Peyer's patch (tissue), 4 donors: Measurements from ENCODE around the gene PRPF39. TPM values are rescaled to one million over a fixed set of nuclear protein-coding genes. Genes with fewer than 3 reads are reported as not detected.

Experiments
- DNase-seq, 3 donors: peaks; one replicate each; pipeline ENCODE4 v3.0.0-alpha.2; 2017 to 2019
- H3K27ac ChIP-seq, 4 donors: fragments of 200-600 bp; sonication (generic); one replicate each; pipeline ENCODE4 v1.5.1; 2016 to 2019
- H3K27me3 ChIP-seq, 2 donors: fragments of 200-600 bp; sonication (generic); one replicate each; pipeline ENCODE4 v1.5.1; 2019
- H3K36me3 ChIP-seq, 3 donors: fragments of 200-600 bp; sonication (generic); one replicate each; pipeline ENCODE4 v1.5.1; 2016 to 2019
- H3K4me1 ChIP-seq, 4 donors: fragments of 200-600 bp; sonication (generic); one replicate each; pipeline ENCODE4 v1.5.1; 2016 to 2019
- H3K4me3 ChIP-seq, 4 donors: fragments of 200-600 bp; sonication (generic); 1 replicate in 3 of 4; 2 replicates in 1 of 4; pipeline ENCODE4 v1.5.1; 2016 to 2019; ENCODE audit warnings: mild to moderate bottlenecking in 1 of 4
- H3K9me3 ChIP-seq, 4 donors: fragments of 200-600 bp; sonication (generic); one replicate each; pipeline ENCODE4 v1.5.1; 2016 to 2019; ENCODE audit warnings: mild to moderate bottlenecking in 1 of 4
- CTCF ChIP-seq, 6 experiments: fragments of 450-650 bp in 4 of 6; fragments of 200-600 bp in 2 of 6; sonication (generic) in 1 of 6; IDR thresholded peaks; one replicate each; pipeline ENCODE4 v1.5.1; 2017 to 2019; ENCODE audit warnings: antibody characterized with exemption in 6 of 6, mild to moderate bottlenecking in 3 of 6, moderate library complexity in 1 of 6
- POLR2A ChIP-seq, 2 donors: fragments of 450-650 bp; IDR thresholded peaks; one replicate each; pipeline ENCODE4 v1.5.1; 2017; ENCODE audit warnings: antibody characterized with exemption in 2 of 2, mild to moderate bottlenecking in 2 of 2, moderate library complexity in 2 of 2
- total RNA-seq, 4 donors: library from RNA; depleted of rRNA; stranded (reverse); fragments of >200 nt; gene quantifications; one replicate each; pipeline ENCODE4 v1.1.0, GENCODE V29; 2016

Gene PRPF39
- total RNA-seq, 4 donors from 2014 or later, result 46.6 to 87.5 (median 64.1) TPM

- no peaks in the 10 kb centered on the region for H3K4me1 ChIP-seq
- no peak for DNase-seq
- no peak overlapping the region for H3K27ac ChIP-seq
- no peak overlapping the region for H3K4me3 ChIP-seq
- no peaks in the 10 kb centered on the region for H3K9me3 ChIP-seq
- TF ChIP-seq POLR2A (IDR thresholded peaks at IDR 0.05), result no peak
- no peak for TF ChIP-seq CTCF (IDR thresholded peaks at IDR 0.05)
- peaks cover 0 to 23% (median 0%) of the 10 kb centered on the region in 3 donors for H3K36me3 ChIP-seq
- no peaks in the 10 kb centered on the region for H3K27me3 ChIP-seq
These were observed 42.3 kb upstream of the PRPF39 start for GRCh38 chr14:45041641-45042040.

GRCh38 chr14:45044638-45045037 is 39.3 kb upstream of the PRPF39 start:
- Histone ChIP-seq H3K4me1 (no peaks in the 10 kb centered on the region), H3K9me3 (no peaks in the 10 kb centered on the region), H3K4me3 (no peak overlapping the region), H3K27me3 (no peaks in the 10 kb centered on the region), H3K36me3 (peaks cover 0 to 13% (median 0%) of the 10 kb centered on the region in 3 donors), H3K27ac (no peak overlapping the region)
- TF ChIP-seq POLR2A (IDR thresholded peaks at IDR 0.05) (no peak), CTCF (IDR thresholded peaks at IDR 0.05) (no peak)
- no peak for DNase-seq

GRCh38 chr14:45048385-45048784 is 35.5 kb upstream of the PRPF39 start:
- TF ChIP-seq CTCF (IDR thresholded peaks at IDR 0.05) (no peak), POLR2A (IDR thresholded peaks at IDR 0.05) (no peak)
- no peak overlapping the region for H3K4me3 ChIP-seq
- no peaks in the 10 kb centered on the region for H3K27me3 ChIP-seq
- DNase-seq, result no peak
- H3K4me1 ChIP-seq, result no peaks in the 10 kb centered on the region
- no peak overlapping the region for H3K27ac ChIP-seq
- H3K36me3 ChIP-seq, result peaks cover 0 to 19% (median 0%) of the 10 kb centered on the region in 3 donors
- H3K9me3 ChIP-seq, result no peaks in the 10 kb centered on the region

- Histone ChIP-seq H3K27me3 (no peaks in the 10 kb centered on the region), H3K9me3 (no peaks in the 10 kb centered on the region), H3K4me1 (no peaks in the 10 kb centered on the region), H3K4me3 (no peak overlapping the region), H3K36me3 (peaks cover 0 to 37% (median 0%) of the 10 kb centered on the region in 3 donors), H3K27ac (no peak overlapping the region)
- TF ChIP-seq CTCF (IDR thresholded peaks at IDR 0.05) (no peak), POLR2A (IDR thresholded peaks at IDR 0.05) (no peak)
- DNase-seq, result no peak
These were observed 32.7 kb upstream of the PRPF39 start for GRCh38 chr14:45051180-45051579.

GRCh38 chr14:45051896-45052295 is 32.0 kb upstream of the PRPF39 start:
- no peak overlapping the region for H3K27ac ChIP-seq
- H3K27me3 ChIP-seq, result no peaks in the 10 kb centered on the region

More at GRCh38 chr14:45051896-45052295, 32.0 kb upstream of the PRPF39 start:
- H3K4me3 ChIP-seq, result no peak overlapping the region
- H3K4me1 ChIP-seq, result no peaks in the 10 kb centered on the region
- H3K36me3 ChIP-seq, result peaks cover 0 to 34% (median 0%) of the 10 kb centered on the region in 3 donors
- TF ChIP-seq POLR2A (IDR thresholded peaks at IDR 0.05) (no peak), CTCF (IDR thresholded peaks at IDR 0.05) (no peak)
- no peak for DNase-seq
- no peaks in the 10 kb centered on the region for H3K9me3 ChIP-seq
